ENCODE measurements around the gene DBET. TPM values are rescaled to one million over a fixed set of nuclear protein-coding genes. Genes with fewer than 3 reads are reported as not detected.
A peak's percentile ranks its signal among the peaks of the same experiment; 100 is the strongest.
"Not testable (repeated sequence)": the region's sequence is repeated elsewhere in the genome, so short reads cannot be mapped to it uniquely, and the experiment has no call there.

The DBET gene
- total RNA-seq, 1 donor from 2014 or later = not detected

- not testable (repeated sequence) for DNase-seq (ENCODE audit: low read depth in 2 of 2)
These were observed 14.7 kb upstream of the DBET start for GRCh38 chr4:190049378-190050239.

GRCh38 chr4:190058997-190059396 is 5.3 kb upstream of the DBET start:
- DNase-seq (ENCODE audit: low read depth in 2 of 2) = not testable (repeated sequence)

- not testable (repeated sequence) for DNase-seq (ENCODE audit: low read depth in 2 of 2)
These were observed 503 bp downstream of the DBET start for GRCh38 chr4:190064805-190065204.

- peak in 1 of 2 donors; percentile 7 for DNase-seq (ENCODE audit: low read depth in 2 of 2)
These were observed 4.0 kb downstream of the DBET start for GRCh38 chr4:190068351-190068750.

- DNase-seq (ENCODE audit: low read depth in 2 of 2) = not testable (repeated sequence)
These were observed 28.8 kb downstream of the DBET start for GRCh38 chr4:190093052-190093451.

GRCh38 chr4:190094031-190094430 is 29.7 kb downstream of the DBET start:
- not testable (repeated sequence) for DNase-seq (ENCODE audit: low read depth in 2 of 2)

GRCh38 chr4:190095335-190095734 is 31.0 kb downstream of the DBET start:
- not testable (repeated sequence) for DNase-seq (ENCODE audit: low read depth in 2 of 2)

GRCh38 chr4:190099605-190100004 is 35.3 kb downstream of the DBET start:
- DNase-seq (ENCODE audit: low read depth in 2 of 2) = not testable (repeated sequence)

- DNase-seq (ENCODE audit: low read depth in 2 of 2) = not testable (repeated sequence)
These were observed 37.2 kb downstream of the DBET start for GRCh38 chr4:190101525-190101924.

GRCh38 chr4:190106191-190106590 is 41.9 kb downstream of the DBET start:
- DNase-seq (ENCODE audit: low read depth in 2 of 2) = not testable (repeated sequence)

GRCh38 chr4:190106611-190107480 is 42.5 kb downstream of the DBET start:
- not testable (repeated sequence) for DNase-seq (ENCODE audit: low read depth in 2 of 2)

GRCh38 chr4:190107766-190108485 is 43.6 kb downstream of the DBET start:
- not testable (repeated sequence) for DNase-seq (ENCODE audit: low read depth in 2 of 2)

- DNase-seq (ENCODE audit: low read depth in 2 of 2) = not testable (repeated sequence)
These were observed 44.5 kb downstream of the DBET start for GRCh38 chr4:190108756-190109155.

- DNase-seq (ENCODE audit: low read depth in 2 of 2) = not testable (repeated sequence)
These were observed 45.2 kb downstream of the DBET start for GRCh38 chr4:190109390-190110011.

- DNase-seq (ENCODE audit: low read depth in 2 of 2) = not testable (repeated sequence)
These were observed 45.7 kb downstream of the DBET start for GRCh38 chr4:190110033-190110432.

GRCh38 chr4:190110570-190111295 is 46.4 kb downstream of the DBET start:
- DNase-seq (ENCODE audit: low read depth in 2 of 2) = not testable (repeated sequence)

GRCh38 chr4:190112879-190113278 is 48.6 kb downstream of the DBET start:
- DNase-seq (ENCODE audit: low read depth in 2 of 2) = not testable (repeated sequence)

GRCh38 chr4:190114991-190115390 is 50.7 kb downstream of the DBET start:
- DNase-seq (ENCODE audit: low read depth in 2 of 2) = not testable (repeated sequence)

Measured in lung microvascular endothelial cell (primary cell).